Breast epithelium (tissue), 4 donors: ENCODE results near the gene MBTPS1. TPM values are rescaled to one million over a fixed set of nuclear protein-coding genes. Genes with fewer than 3 reads are reported as not detected.

Experiments
- DNase-seq, 2 donors: peaks; one replicate each; pipeline ENCODE4 v3.0.0-alpha.2; 2019; ENCODE audit warnings: low spot score in 2 of 2
- H3K27ac ChIP-seq, 2 donors: fragments of 200-600 bp; sonication (generic) in 1 of 2; one replicate each; pipeline ENCODE4 v1.5.1; 2016 to 2019; ENCODE audit warnings: mild to moderate bottlenecking in 1 of 2
- H3K27me3 ChIP-seq, 2 donors: fragments of 200-600 bp; sonication (generic) in 1 of 2; one replicate each; pipeline versions ENCODE4 v1.5.1 to v1.6.0; 2017 to 2019; ENCODE audit warnings: control low read depth in 1 of 2, mild to moderate bottlenecking in 1 of 2
- H3K36me3 ChIP-seq: fragments of 200-600 bp; one replicate; pipeline ENCODE4 v1.5.1; 2019
- H3K4me1 ChIP-seq, 2 donors: fragments of 200-600 bp; sonication (generic); one replicate each; pipeline ENCODE4 v1.5.1; 2016 to 2019; ENCODE audit warnings: control low read depth in 1 of 2
- H3K4me3 ChIP-seq, 3 donors: fragments of 200-600 bp; sonication (generic); 1 replicate in 2 of 3; 2 replicates in 1 of 3; pipeline ENCODE4 v1.5.1; 2016 to 2019; ENCODE audit warnings: mild to moderate bottlenecking in 3 of 3, moderate library complexity in 2 of 3
- H3K9me3 ChIP-seq, 2 donors: fragments of 200-600 bp; sonication (generic) in 1 of 2; one replicate each; pipeline ENCODE4 v1.5.1; 2016 to 2019; ENCODE audit warnings: control low read depth in 1 of 2
- CTCF ChIP-seq, 3 donors: fragments of 450-650 bp; IDR thresholded peaks; one replicate each; pipeline ENCODE4 v1.5.1; 2016 to 2017; ENCODE audit warnings: antibody characterized with exemption in 3 of 3, mild to moderate bottlenecking in 3 of 3, moderate library complexity in 3 of 3
- POLR2A ChIP-seq: fragments of 450-650 bp; IDR thresholded peaks from one replicate; pipeline ENCODE4 v1.6.1; 2016; ENCODE audit warnings: antibody characterized with exemption, mild to moderate bottlenecking, moderate library complexity
- POLR2AphosphoS5 ChIP-seq, 3 donors: sonication (generic); formaldehyde crosslinking; IDR thresholded peaks; one replicate each; pipeline ENCODE4 v1.6.1; 2017; ENCODE audit warnings: antibody characterized with exemption in 3 of 3
- intact Hi-C: fragments of 100-400 bp; cut with DNase I; formaldehyde crosslinking; loops from one replicate; pipeline ENCODE4 v1.15.1; 2023; ENCODE audit warnings: low total_unique reads
- total RNA-seq, 3 donors: library from RNA; depleted of rRNA; stranded (reverse); fragments of >200 nt; gene quantifications; one replicate each; pipeline ENCODE4 v1.1.0, GENCODE V29; 2016

Gene MBTPS1
- total RNA-seq, 3 donors from 2014 or later, result 95.4 to 142 (median 121) TPM

DNA sequence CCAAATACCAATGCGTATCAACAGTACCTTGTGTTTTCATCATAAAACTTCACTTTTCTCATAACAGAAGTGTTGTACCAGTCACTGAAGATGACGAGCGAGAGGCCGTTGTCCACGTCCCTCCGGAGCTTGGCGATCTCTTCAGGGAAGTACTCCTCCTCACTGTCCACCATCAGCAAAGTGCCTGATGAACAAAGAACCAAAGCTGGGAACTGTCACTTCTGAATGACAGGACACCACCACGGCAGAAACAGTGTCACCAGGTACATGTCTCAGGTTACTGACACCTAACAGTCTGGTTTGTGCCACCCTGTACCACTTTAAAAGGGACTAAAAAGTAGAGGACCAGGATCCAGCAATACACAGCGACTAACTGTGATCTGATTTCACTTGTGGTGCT, 49.1 kb downstream of the MBTPS1 start:
- DNase-seq, result no peak
- intact Hi-C loops, result loop anchor here (10.0 kb wide), 1 partner anchor 883 kb away; no protein-coding TSS in a partner anchor
- Histone ChIP-seq H3K4me3 (no peak overlapping the region), H3K4me1 (no peaks in the 10 kb centered on the region), H3K36me3 (peaks cover 27% of the 10 kb centered on the region), H3K27ac (no peak overlapping the region), H3K9me3 (no peaks in the 10 kb centered on the region), H3K27me3 (no peaks in the 10 kb centered on the region)
- TF ChIP-seq CTCF (IDR thresholded peaks at IDR 0.05), result no peak
- no peak for TF ChIP-seq POLR2A
- no peak for TF ChIP-seq POLR2AphosphoS5 (IDR thresholded peaks at IDR 0.05)

GRCh38 chr16:84065536-84066132, 51.1 kb downstream of the MBTPS1 start:
- Histone ChIP-seq H3K4me1 (no peaks in the 10 kb centered on the region), H3K4me3 (no peak overlapping the region), H3K27me3 (no peaks in the 10 kb centered on the region), H3K36me3 (peaks cover 24% of the 10 kb centered on the region), H3K9me3 (no peaks in the 10 kb centered on the region), H3K27ac (no peak overlapping the region)
- no peak for TF ChIP-seq POLR2A
- peak; percentile 26 to 51 (median 48) for TF ChIP-seq CTCF (IDR thresholded peaks at IDR 0.05)
- no peak for TF ChIP-seq POLR2AphosphoS5 (IDR thresholded peaks at IDR 0.05)
- intact Hi-C loops, result loop anchor here (10.0 kb wide), 1 partner anchor 881 kb away; no protein-coding TSS in a partner anchor
- DNase-seq, result no peak

- TF ChIP-seq CTCF (IDR thresholded peaks at IDR 0.05) (no peak), POLR2AphosphoS5 (IDR thresholded peaks at IDR 0.05) (no peak), POLR2A (no peak)
- no peak for DNase-seq
- Histone ChIP-seq H3K4me3 (no peak overlapping the region), H3K36me3 (peaks cover 19% of the 10 kb centered on the region), H3K27me3 (no peaks in the 10 kb centered on the region), H3K4me1 (no peaks in the 10 kb centered on the region), H3K27ac (no peak overlapping the region), H3K9me3 (no peaks in the 10 kb centered on the region)
- intact Hi-C loops, result loop anchor here (10.0 kb wide), 1 partner anchor 879 kb away; no protein-coding TSS in a partner anchor
Measured at GRCh38 chr16:84063980-84064379, 52.8 kb downstream of the MBTPS1 start.

DNA sequence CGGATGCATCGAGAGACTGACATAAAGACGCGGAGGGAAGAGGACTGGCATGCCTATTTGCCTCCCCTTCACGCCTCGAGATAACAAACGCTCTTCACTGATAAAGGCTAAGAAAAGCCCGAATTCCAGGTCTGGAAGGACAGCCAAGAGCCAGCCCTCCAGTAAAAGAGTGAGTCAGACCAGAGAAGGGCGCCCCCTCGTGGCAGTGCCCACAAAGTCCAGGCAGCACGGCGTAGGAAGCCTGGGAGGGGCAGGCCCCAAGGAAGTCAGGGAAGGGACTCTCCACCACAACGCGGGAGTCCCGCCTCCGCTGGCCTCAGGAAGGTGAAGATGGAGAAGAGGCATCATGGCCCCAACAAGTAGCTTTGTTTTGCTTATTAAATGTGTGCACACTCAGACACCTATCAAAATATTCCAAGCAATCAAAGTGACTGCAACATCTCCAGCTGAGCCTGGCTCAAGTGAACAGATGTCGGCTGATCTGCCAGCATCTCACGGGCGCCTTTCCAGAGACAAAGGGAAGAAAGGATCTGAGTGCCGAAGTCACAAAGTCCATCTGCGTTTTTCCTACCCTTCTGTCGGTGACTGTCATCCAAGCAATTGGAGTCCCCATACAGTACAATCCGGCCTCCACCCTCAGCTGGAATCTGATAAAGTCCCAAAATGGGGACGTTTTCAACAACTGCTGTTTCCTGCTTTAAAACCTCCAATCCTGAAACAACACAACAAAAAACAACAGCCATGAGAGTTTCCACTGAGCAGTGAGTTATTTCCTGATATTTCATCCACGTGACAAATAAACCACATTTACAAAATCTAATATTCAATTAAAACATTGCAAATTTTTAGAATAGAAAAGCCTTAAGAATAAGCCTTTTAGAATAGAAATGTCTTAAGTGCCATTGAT, 53.8 kb downstream of the MBTPS1 start:
- H3K4me1 ChIP-seq, result no peaks in the 10 kb centered on the region
- DNase-seq, result peak in 1 of 2 donors; percentile 32
- no peaks in the 10 kb centered on the region for H3K27me3 ChIP-seq
- no peak overlapping the region for H3K27ac ChIP-seq
- intact Hi-C loops, result loop anchor here (10.0 kb wide), 1 partner anchor 878 kb away; no protein-coding TSS in a partner anchor
- TF ChIP-seq CTCF (IDR thresholded peaks at IDR 0.05) (peak; percentile 65 to 69 (median 68)), POLR2AphosphoS5 (IDR thresholded peaks at IDR 0.05) (no peak)
- H3K36me3 ChIP-seq, result peaks cover 15% of the 10 kb centered on the region
- H3K4me3 ChIP-seq, result no peak overlapping the region
- no peaks in the 10 kb centered on the region for H3K9me3 ChIP-seq
